HEK293 (cell line): ENCODE measurements around the gene EBF4.

Source experiments
- CTCF ChIA-PET: fragments of 350-600 bp; formaldehyde crosslinking; extraction: SDS; loops from one replicate; lab custom pipeline; 2021; ENCODE audit warnings: antibody characterized with exemption; lab: Yijun Ruan, JAX
- POLR2A ChIA-PET: fragments of 300-600 bp; formaldehyde crosslinking; extraction: SDS; loops from one replicate; lab custom pipeline; 2020; ENCODE audit warnings: antibody characterized with exemption, inconsistent platforms; lab: Yijun Ruan, JAX
- H3K27ac ChIP-seq: fragments of 200-500 bp; sonication (Bioruptor generic); 2 replicates; pipeline ENCODE4 v1.5.1; 2014; ENCODE audit warnings: low read depth, low read length, control low read depth, inconsistent platforms; ENCODE audit errors: extremely low read depth
- H3K36me3 ChIP-seq, 2 experiments: fragments of 200-500 bp in 1 of 2; sonication (Bioruptor generic) in 1 of 2; 1 replicate in 1 of 2; 2 replicates in 1 of 2; pipeline ENCODE4 v1.5.1; 2014 to 2017; ENCODE audit warnings: inconsistent platforms in 2 of 2, low read length in 2 of 2; ENCODE audit not compliant: control insufficient read depth in 2 of 2, insufficient read depth in 1 of 2
- H3K4me1 ChIP-seq: fragments of 200-500 bp; sonication (Bioruptor generic); 2 replicates; pipeline ENCODE4 v1.5.1; 2014; ENCODE audit warnings: mild to moderate bottlenecking, low read length, inconsistent platforms; ENCODE audit not compliant: control insufficient read depth, insufficient read depth
- H3K4me3 ChIP-seq: 2 replicates; pipeline ENCODE4 v1.5.1; 2011; ENCODE audit warnings: low read depth, mild to moderate bottlenecking, control low read depth, low read length, moderate library complexity
- H3K9me3 ChIP-seq: fragments of 200-500 bp; sonication (Bioruptor generic); 2 replicates; pipeline ENCODE4 v1.5.1; 2014; ENCODE audit warnings: low read depth, low read length, inconsistent platforms; ENCODE audit not compliant: control insufficient read depth, insufficient read depth
- FEZF1 ChIP-seq: fragments of 450-650 bp; formaldehyde crosslinking; IDR thresholded peaks from 2 replicates; pipeline ENCODE4 v1.5.1; 2016; ENCODE audit warnings: missing biosample characterization, missing genetic modification characterization
- GLI2 ChIP-seq: fragments of 450-650 bp; formaldehyde crosslinking; IDR thresholded peaks from 2 replicates; pipeline ENCODE4; 2017; ENCODE audit warnings: missing biosample characterization, missing genetic modification characterization, low read depth, borderline replicate concordance
- IKZF3 ChIP-seq: fragments of 450-650 bp; IDR thresholded peaks from 2 replicates; pipeline ENCODE4 v1.5.0; 2018; ENCODE audit warnings: missing biosample characterization, mild to moderate bottlenecking, missing genetic modification characterization, moderate library complexity
- KLF10 ChIP-seq: fragments of 450-650 bp; IDR thresholded peaks from 2 replicates; pipeline ENCODE4 v1.5.1; 2018; ENCODE audit warnings: missing biosample characterization, mild to moderate bottlenecking, missing genetic modification characterization
- RBAK ChIP-seq: fragments of 450-650 bp; formaldehyde crosslinking; IDR thresholded peaks from 2 replicates; pipeline ENCODE4 v1.5.1; 2016; ENCODE audit warnings: missing biosample characterization, missing genetic modification characterization
- SCRT1 ChIP-seq: fragments of 450-650 bp; formaldehyde crosslinking; IDR thresholded peaks from 2 replicates; pipeline ENCODE4 v1.5.1; 2016; ENCODE audit warnings: missing biosample characterization, missing genetic modification characterization, borderline replicate concordance
- SCRT2 ChIP-seq: fragments of 450-650 bp; formaldehyde crosslinking; IDR thresholded peaks from 2 replicates; pipeline ENCODE4 v1.5.1; 2016; ENCODE audit warnings: missing biosample characterization, missing genetic modification characterization
- SETDB1 ChIP-seq: IDR thresholded peaks from one replicate; pipeline ENCODE4 v1.6.1; 2017; ENCODE audit warnings: mild to moderate bottlenecking, low read length, moderate library complexity, mixed read lengths; ENCODE audit not compliant: insufficient read length
- SP7 ChIP-seq: fragments of 450-650 bp; formaldehyde crosslinking; IDR thresholded peaks from 2 replicates; pipeline ENCODE4 v1.5.1; 2016; ENCODE audit warnings: missing biosample characterization, missing genetic modification characterization
- WT1 ChIP-seq: fragments of 450-650 bp; formaldehyde crosslinking; IDR thresholded peaks from 2 replicates; pipeline ENCODE4 v1.5.1; 2016; ENCODE audit warnings: missing biosample characterization, missing genetic modification characterization
- ZBTB1 ChIP-seq: fragments of 450-650 bp; formaldehyde crosslinking; IDR thresholded peaks from 2 replicates; pipeline ENCODE4 v1.5.1; 2016; ENCODE audit warnings: missing biosample characterization, missing genetic modification characterization
- ZBTB48 ChIP-seq: fragments of 450-650 bp; formaldehyde crosslinking; IDR thresholded peaks from 2 replicates; pipeline ENCODE4 v1.5.1; 2016; ENCODE audit warnings: missing biosample characterization, missing genetic modification characterization
- ZBTB7A ChIP-seq: fragments of 450-650 bp; formaldehyde crosslinking; IDR thresholded peaks from 2 replicates; pipeline ENCODE4 v1.5.1; 2016; ENCODE audit warnings: low read depth, missing biosample characterization, missing genetic modification characterization
- ZFP69B ChIP-seq: fragments of 450-650 bp; formaldehyde crosslinking; IDR thresholded peaks from 2 replicates; pipeline ENCODE4 v1.5.1; 2016; ENCODE audit warnings: missing biosample characterization, missing genetic modification characterization
- ZNF10 ChIP-seq: fragments of 450-650 bp; formaldehyde crosslinking; IDR thresholded peaks from 2 replicates; pipeline ENCODE4 v1.5.1; 2017; ENCODE audit warnings: missing biosample characterization, missing genetic modification characterization
- ZNF112 ChIP-seq: fragments of 450-650 bp; formaldehyde crosslinking; IDR thresholded peaks from 2 replicates; pipeline ENCODE4 v1.5.0; 2017; ENCODE audit warnings: missing biosample characterization, missing genetic modification characterization
- ZNF48 ChIP-seq: fragments of 450-650 bp; formaldehyde crosslinking; IDR thresholded peaks from 2 replicates; pipeline ENCODE4 v1.5.1; 2016; ENCODE audit warnings: missing biosample characterization, missing genetic modification characterization
- ZNF521 ChIP-seq: fragments of 450-650 bp; formaldehyde crosslinking; IDR thresholded peaks from 2 replicates; pipeline ENCODE4 v1.5.1; 2017; ENCODE audit warnings: missing biosample characterization, mild to moderate bottlenecking, missing genetic modification characterization
- ZNF529 ChIP-seq: fragments of 450-650 bp; formaldehyde crosslinking; IDR thresholded peaks from 2 replicates; pipeline ENCODE4 v1.5.1; 2017; ENCODE audit warnings: missing genetic modification characterization, missing biosample characterization; ENCODE audit not compliant: insufficient replicate concordance
- ZNF624 ChIP-seq: fragments of 450-650 bp; formaldehyde crosslinking; IDR thresholded peaks from 2 replicates; pipeline ENCODE4 v1.5.1; 2017; ENCODE audit warnings: missing biosample characterization, missing genetic modification characterization
- ZNF660 ChIP-seq: fragments of 450-650 bp; IDR thresholded peaks from 2 replicates; pipeline ENCODE4 v1.5.1; 2018; ENCODE audit warnings: missing biosample characterization, mild to moderate bottlenecking, missing genetic modification characterization
- ZNF664 ChIP-seq: fragments of 450-650 bp; formaldehyde crosslinking; IDR thresholded peaks from 2 replicates; pipeline ENCODE4 v1.5.1; 2016; ENCODE audit warnings: missing biosample characterization, missing genetic modification characterization
- ZNF670 ChIP-seq: fragments of 450-650 bp; formaldehyde crosslinking; IDR thresholded peaks from 2 replicates; pipeline ENCODE4 v1.5.1; 2016; ENCODE audit warnings: missing biosample characterization, missing genetic modification characterization, low read depth
- ZNF768 ChIP-seq: fragments of 450-650 bp; formaldehyde crosslinking; IDR thresholded peaks from 2 replicates; pipeline ENCODE4 v1.5.1; 2018; ENCODE audit warnings: missing biosample characterization, mild to moderate bottlenecking, missing genetic modification characterization
- ZNF777 ChIP-seq: fragments of 450-650 bp; formaldehyde crosslinking; IDR thresholded peaks from 2 replicates; pipeline ENCODE4 v1.5.1; 2017; ENCODE audit warnings: missing biosample characterization, missing genetic modification characterization, borderline replicate concordance
- ZXDB ChIP-seq: fragments of 450-650 bp; formaldehyde crosslinking; IDR thresholded peaks from 2 replicates; pipeline ENCODE4 v1.5.1; 2016; ENCODE audit warnings: missing biosample characterization, missing genetic modification characterization
- TF ChIP-seq, protein P1 (sequence below): fragments of 450-650 bp; formaldehyde crosslinking; IDR thresholded peaks from 2 replicates; pipeline ENCODE4 v1.5.1; 2016; ENCODE audit warnings: missing biosample characterization, missing genetic modification characterization
- TF ChIP-seq, protein P2 (sequence below): fragments of 450-650 bp; formaldehyde crosslinking; IDR thresholded peaks from 2 replicates; pipeline ENCODE4 v1.5.1; 2016; ENCODE audit warnings: missing biosample characterization, missing genetic modification characterization
- TF ChIP-seq, protein P3 (sequence below): fragments of 450-650 bp; formaldehyde crosslinking; IDR thresholded peaks from 2 replicates; pipeline ENCODE4 v1.5.0; 2017; ENCODE audit warnings: missing biosample characterization, missing genetic modification characterization, borderline replicate concordance

Gene EBF4

DNA sequence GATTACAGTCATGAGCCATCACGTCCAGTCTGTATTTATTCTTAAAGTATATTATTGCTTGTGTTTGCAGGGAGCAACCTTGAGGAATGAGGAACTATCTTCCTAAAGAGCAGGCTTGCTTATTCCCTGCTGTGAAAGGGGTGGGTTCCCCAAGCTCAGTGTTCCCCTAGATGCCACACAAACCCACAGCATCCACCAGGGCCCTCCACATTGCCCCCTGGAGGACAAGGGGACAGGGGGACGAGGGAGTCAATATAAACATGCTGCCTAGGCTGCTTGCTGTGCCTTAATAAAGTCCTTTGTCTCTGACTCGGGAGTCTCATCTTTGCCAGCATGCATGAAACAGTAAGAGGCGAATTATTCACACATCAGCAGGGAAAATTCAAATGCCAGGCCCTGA is 20.6 kb upstream of the EBF4 start:
- CTCF ChIA-PET: interaction anchor here (0.6 to 1.5 kb wide), 9 partner anchors 8 to 586 kb away, joined by 3 to 4 read pairs (median 3); partner anchors contain the start of gene IDH3B

DNA sequence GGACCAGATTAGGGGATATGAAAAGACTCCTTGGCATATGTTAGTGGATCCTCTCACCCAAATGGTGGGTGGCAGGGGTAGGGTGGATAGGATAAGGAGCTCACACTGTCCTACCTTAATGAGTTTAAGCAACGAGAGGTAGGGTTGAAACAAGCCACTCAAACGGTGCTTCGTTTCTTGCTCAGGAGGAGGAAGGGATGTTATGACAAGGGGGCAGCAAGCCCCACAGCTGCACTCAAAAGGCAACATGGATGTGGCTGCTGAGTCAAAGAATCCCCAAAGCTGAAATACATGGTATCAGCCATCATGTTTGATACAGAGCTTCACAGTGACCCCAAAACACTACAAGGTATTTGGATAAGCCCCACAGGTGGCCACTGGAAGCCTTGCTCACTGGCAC is 20.1 kb upstream of the EBF4 start:
- no peaks in the 10 kb centered on the region for H3K36me3 ChIP-seq
- ChIA-PET CTCF (interaction anchor here (0.6 to 1.5 kb wide), 10 partner anchors 8 to 1267 kb away, joined by 3 to 6 read pairs (median 3); partner anchors contain the start of gene IDH3B), POLR2A (interaction anchor here (13.4 kb wide), 1 partner anchor 19 kb away, joined by 133 read pairs; the partner anchor contains the start of gene NOP56)
- TF ChIP-seq ZNF624 (tag by site-specific recombination) (no peak), GLI2 (no peak), ZNF670 (tag by site-specific recombination) (no peak), ZNF112 (tag by site-specific recombination) (no peak), ZNF777 (tag by site-specific recombination) (no peak), ZBTB7A (tag by site-specific recombination) (no peak), ZBTB1 (tag by site-specific recombination) (no peak), SCRT1 (no peak), SCRT2 (no peak), ZNF664 (tag by site-specific recombination) (no peak), WT1 (tag by site-specific recombination) (no peak), FEZF1 (no peak), ZNF48 (tag by site-specific recombination) (no peak)
- TF ChIP-seq, protein P1, sequence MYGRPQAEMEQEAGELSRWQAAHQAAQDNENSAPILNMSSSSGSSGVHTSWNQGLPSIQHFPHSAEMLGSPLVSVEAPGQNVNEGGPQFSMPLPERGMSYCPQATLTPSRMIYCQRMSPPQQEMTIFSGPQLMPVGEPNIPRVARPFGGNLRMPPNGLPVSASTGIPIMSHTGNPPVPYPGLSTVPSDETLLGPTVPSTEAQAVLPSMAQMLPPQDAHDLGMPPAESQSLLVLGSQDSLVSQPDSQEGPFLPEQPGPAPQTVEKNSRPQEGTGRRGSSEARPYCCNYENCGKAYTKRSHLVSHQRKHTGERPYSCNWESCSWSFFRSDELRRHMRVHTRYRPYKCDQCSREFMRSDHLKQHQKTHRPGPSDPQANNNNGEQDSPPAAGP (tag by site-specific recombination): no peak
- H3K9me3 ChIP-seq: no peaks in the 10 kb centered on the region
- no peak overlapping the region for H3K4me3 ChIP-seq
- H3K4me1 ChIP-seq: no peaks in the 10 kb centered on the region
- H3K27ac ChIP-seq: no peak overlapping the region

More for the DNA sequence above, 20.6 kb upstream of the EBF4 start:
- no peak for TF ChIP-seq KLF10 (tag by site-specific recombination)
- TF ChIP-seq ZNF529 (tag by site-specific recombination): no peak
- TF ChIP-seq ZNF10 (tag by site-specific recombination): no peak
- no peak for TF ChIP-seq ZNF660
- TF ChIP-seq SP7 (tag by site-specific recombination): no peak
- TF ChIP-seq, protein P2, sequence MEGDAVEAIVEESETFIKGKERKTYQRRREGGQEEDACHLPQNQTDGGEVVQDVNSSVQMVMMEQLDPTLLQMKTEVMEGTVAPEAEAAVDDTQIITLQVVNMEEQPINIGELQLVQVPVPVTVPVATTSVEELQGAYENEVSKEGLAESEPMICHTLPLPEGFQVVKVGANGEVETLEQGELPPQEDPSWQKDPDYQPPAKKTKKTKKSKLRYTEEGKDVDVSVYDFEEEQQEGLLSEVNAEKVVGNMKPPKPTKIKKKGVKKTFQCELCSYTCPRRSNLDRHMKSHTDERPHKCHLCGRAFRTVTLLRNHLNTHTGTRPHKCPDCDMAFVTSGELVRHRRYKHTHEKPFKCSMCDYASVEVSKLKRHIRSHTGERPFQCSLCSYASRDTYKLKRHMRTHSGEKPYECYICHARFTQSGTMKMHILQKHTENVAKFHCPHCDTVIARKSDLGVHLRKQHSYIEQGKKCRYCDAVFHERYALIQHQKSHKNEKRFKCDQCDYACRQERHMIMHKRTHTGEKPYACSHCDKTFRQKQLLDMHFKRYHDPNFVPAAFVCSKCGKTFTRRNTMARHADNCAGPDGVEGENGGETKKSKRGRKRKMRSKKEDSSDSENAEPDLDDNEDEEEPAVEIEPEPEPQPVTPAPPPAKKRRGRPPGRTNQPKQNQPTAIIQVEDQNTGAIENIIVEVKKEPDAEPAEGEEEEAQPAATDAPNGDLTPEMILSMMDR (tag by site-specific recombination): peak; percentile 50; the same call in 1 of the 2 replicates
- TF ChIP-seq ZNF768 (tag by site-specific recombination): no peak
- Histone ChIP-seq H3K9me3 (no peaks in the 10 kb centered on the region), H3K27ac (no peak overlapping the region), H3K4me1 (no peaks in the 10 kb centered on the region), H3K36me3 (no peaks in the 10 kb centered on the region), H3K4me3 (no peak overlapping the region)
- POLR2A ChIA-PET: interaction anchor here (13.4 kb wide), 1 partner anchor 18 kb away, joined by 133 read pairs; the partner anchor contains the start of gene NOP56

DNA sequence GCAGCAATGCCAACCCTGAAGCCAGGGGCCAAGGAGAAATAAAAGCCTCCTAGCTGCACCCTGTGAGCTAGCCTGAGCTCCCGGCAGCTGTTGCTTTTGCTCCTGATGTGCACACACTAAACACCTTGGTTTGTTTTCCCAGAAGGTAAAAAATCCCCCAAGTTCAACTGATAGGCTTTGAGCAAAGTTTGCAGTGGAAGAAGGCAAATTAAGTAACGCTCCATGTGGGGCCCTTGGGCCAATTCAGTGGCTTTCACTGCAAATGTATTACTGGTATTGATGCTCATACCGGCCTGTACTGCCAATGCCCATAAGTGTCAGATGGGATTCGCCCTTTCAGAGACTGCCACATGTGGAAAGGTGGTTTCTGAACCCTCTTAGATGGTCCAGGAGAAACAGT is 19.1 kb upstream of the EBF4 start:
- H3K4me1 ChIP-seq: no peaks in the 10 kb centered on the region
- H3K9me3 ChIP-seq: no peaks in the 10 kb centered on the region
- no peak overlapping the region for H3K4me3 ChIP-seq
- no peaks in the 10 kb centered on the region for H3K36me3 ChIP-seq
- POLR2A ChIA-PET: interaction anchor here (0.7 to 13.4 kb wide), 3 partner anchors 20 to 149 kb away, joined by 3 to 133 read pairs (median 15); partner anchors contain the start of gene NOP56
- no peak overlapping the region for H3K27ac ChIP-seq
- CTCF ChIA-PET: interaction anchor here (0.6 to 3.8 kb wide), 11 partner anchors 9 to 295 kb away, joined by 3 to 29 read pairs (median 4); partner anchors contain the start of gene IDH3B
- TF ChIP-seq, protein P3, sequence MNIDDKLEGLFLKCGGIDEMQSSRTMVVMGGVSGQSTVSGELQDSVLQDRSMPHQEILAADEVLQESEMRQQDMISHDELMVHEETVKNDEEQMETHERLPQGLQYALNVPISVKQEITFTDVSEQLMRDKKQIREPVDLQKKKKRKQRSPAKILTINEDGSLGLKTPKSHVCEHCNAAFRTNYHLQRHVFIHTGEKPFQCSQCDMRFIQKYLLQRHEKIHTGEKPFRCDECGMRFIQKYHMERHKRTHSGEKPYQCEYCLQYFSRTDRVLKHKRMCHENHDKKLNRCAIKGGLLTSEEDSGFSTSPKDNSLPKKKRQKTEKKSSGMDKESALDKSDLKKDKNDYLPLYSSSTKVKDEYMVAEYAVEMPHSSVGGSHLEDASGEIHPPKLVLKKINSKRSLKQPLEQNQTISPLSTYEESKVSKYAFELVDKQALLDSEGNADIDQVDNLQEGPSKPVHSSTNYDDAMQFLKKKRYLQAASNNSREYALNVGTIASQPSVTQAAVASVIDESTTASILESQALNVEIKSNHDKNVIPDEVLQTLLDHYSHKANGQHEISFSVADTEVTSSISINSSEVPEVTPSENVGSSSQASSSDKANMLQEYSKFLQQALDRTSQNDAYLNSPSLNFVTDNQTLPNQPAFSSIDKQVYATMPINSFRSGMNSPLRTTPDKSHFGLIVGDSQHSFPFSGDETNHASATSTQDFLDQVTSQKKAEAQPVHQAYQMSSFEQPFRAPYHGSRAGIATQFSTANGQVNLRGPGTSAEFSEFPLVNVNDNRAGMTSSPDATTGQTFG: no peak
- TF ChIP-seq ZBTB48 (tag by site-specific recombination): no peak
- no peak for TF ChIP-seq ZNF521
- no peak for TF ChIP-seq IKZF3 (tag by site-specific recombination)
- TF ChIP-seq SETDB1: no peak
- no peak for TF ChIP-seq ZFP69B (tag by site-specific recombination)
- no peak for TF ChIP-seq RBAK (tag by site-specific recombination)
- TF ChIP-seq ZXDB: no peak
- no peak for TF ChIP-seq ZNF777 (tag by site-specific recombination)
